CD4-positive, alpha-beta T cell (primary cell): ENCODE results near the gene CT45A9. TPM values are rescaled to one million over a fixed set of nuclear protein-coding genes. Genes with fewer than 3 reads are reported as not detected.
"Not testable (repeated sequence)": the region's sequence is repeated elsewhere in the genome, so short reads cannot be mapped to it uniquely, and the experiment has no call there.

ENCODE experiments used
- ATAC-seq: fragments of 200-7000 bp; cut with Tn5 transposase; one replicate; pipeline ENCODE4 v1.10.0; 2022; ENCODE audit warnings: mild to moderate bottlenecking; ENCODE audit not compliant: poor library complexity
- CTCF ChIA-PET: fragments of 350-600 bp; sonication (Branson Sonifier 250); formaldehyde crosslinking; loops from one replicate; lab custom pipeline; 2021; ENCODE audit warnings: antibody characterized with exemption, inconsistent platforms; lab: Charles Lee
- POLR2A ChIA-PET: fragments of 350-600 bp; sonication (Branson Sonifier 250); formaldehyde crosslinking; loops from one replicate; lab custom pipeline; 2021; ENCODE audit warnings: antibody characterized with exemption, inconsistent platforms; lab: Charles Lee
- DNase-seq, 14 experiments: peaks; one replicate each; pipeline ENCODE4 v3.0.0-alpha.2; 2013 to 2020; ENCODE audit warnings: mixed read lengths in 2 of 14
- H3K27ac ChIP-seq, 2 donors: one replicate each; pipeline versions ENCODE4 v1.5.1 to v1.7.0; 2013; ENCODE audit warnings: low read length in 2 of 2, low read depth in 1 of 2, mild to moderate bottlenecking in 1 of 2
- H3K27me3 ChIP-seq, 2 experiments: 1 replicate in 1 of 2; 2 replicates in 1 of 2; pipeline versions ENCODE4 v1.6.1 to v1.7.0; 2013; ENCODE audit warnings: low read length in 2 of 2, control low read depth in 1 of 2, mild to moderate bottlenecking in 1 of 2, moderate library complexity in 1 of 2; ENCODE audit not compliant: insufficient read depth in 2 of 2, control insufficient read depth in 1 of 2
- H3K36me3 ChIP-seq: one replicate; pipeline ENCODE4 v1.6.1; 2013; ENCODE audit warnings: low read length, control low read depth; ENCODE audit not compliant: insufficient read depth
- H3K4me1 ChIP-seq: one replicate; pipeline ENCODE4 v1.6.1; 2013; ENCODE audit warnings: low read length, control low read depth; ENCODE audit not compliant: insufficient read depth
- H3K4me3 ChIP-seq: one replicate; pipeline ENCODE4 v1.5.1; 2013; ENCODE audit warnings: mild to moderate bottlenecking, low read length, moderate library complexity
- H3K9me3 ChIP-seq, 2 experiments: 1 replicate in 1 of 2; 2 replicates in 1 of 2; pipeline versions ENCODE4 v1.6.1 to v1.7.0; 2013; ENCODE audit warnings: low read length in 2 of 2, mild to moderate bottlenecking in 2 of 2, control low read depth in 1 of 2, moderate library complexity in 1 of 2; ENCODE audit not compliant: control insufficient read depth in 1 of 2, insufficient read depth in 1 of 2
- H3K27ac Mint-ChIP-seq: one replicate; pipeline ENCODE4 v1.8.0; 2020; ENCODE audit warnings: mixed read lengths
- H3K27me3 Mint-ChIP-seq: one replicate; pipeline ENCODE4 v1.8.0; 2021; ENCODE audit warnings: mixed read lengths
- H3K36me3 Mint-ChIP-seq: one replicate; pipeline ENCODE4 v1.8.0; 2021; ENCODE audit warnings: low read depth, mixed read lengths
- H3K4me1 Mint-ChIP-seq: one replicate; pipeline ENCODE4 v1.8.0; 2021; ENCODE audit warnings: low read depth, mixed read lengths
- H3K4me3 Mint-ChIP-seq: one replicate; pipeline ENCODE4 v1.8.0; 2020; ENCODE audit warnings: mild to moderate bottlenecking, mixed read lengths
- H3K9me3 Mint-ChIP-seq: one replicate; pipeline ENCODE4 v1.8.0; 2020; ENCODE audit warnings: mixed read lengths
- intact Hi-C, 2 experiments: fragments of 100-400 bp; cut with DNase I in 1 of 2; cut with micrococcal nuclease in 1 of 2; formaldehyde crosslinking; loops; one replicate each; pipeline versions ENCODE4 v1.15.1 to v1.9.0; 2023 to 2025; cut with DNase I, micrococcal nuclease
- total RNA-seq, 174 experiments: library from RNA in 2 of 174; stranded (reverse) in 2 of 174; gene quantifications; one replicate each; pipeline ENCODE4 v1.2.3 and lab custom pipeline; 2021 to 2026

Gene CT45A9
- total RNA-seq, 2 experiments from 2014 or later = not detected

DNA sequence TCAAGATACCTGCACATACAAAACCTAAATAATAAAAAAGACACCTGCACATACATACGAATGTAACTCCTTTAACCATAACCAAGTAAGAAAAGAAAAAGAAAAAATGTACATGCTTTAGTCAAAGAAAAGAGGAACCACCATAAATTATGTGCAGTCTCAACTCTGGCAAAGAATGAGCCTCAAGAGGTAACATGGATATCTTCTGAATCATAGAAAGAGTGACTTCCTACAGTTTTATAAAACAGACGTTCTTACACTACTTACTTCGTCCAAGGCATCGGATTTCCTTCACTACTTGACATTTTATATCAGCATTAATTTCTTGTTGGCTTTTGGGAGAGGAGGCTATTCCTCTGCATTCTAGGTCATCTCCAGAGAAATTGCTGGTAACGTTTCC, 11.1 kb upstream of the CT45A9 start:
- POLR2A ChIA-PET, H3K4me3 ChIP-seq, H3K9me3 ChIP-seq, intact Hi-C loops, H3K27me3 Mint-ChIP-seq, H3K36me3 ChIP-seq, H3K4me1 ChIP-seq, H3K27me3 ChIP-seq, H3K9me3 Mint-ChIP-seq, H3K4me3 Mint-ChIP-seq, H3K4me1 Mint-ChIP-seq, H3K27ac ChIP-seq, H3K36me3 Mint-ChIP-seq, DNase-seq, H3K27ac Mint-ChIP-seq, CTCF ChIA-PET, ATAC-seq: not testable (repeated sequence)

DNA sequence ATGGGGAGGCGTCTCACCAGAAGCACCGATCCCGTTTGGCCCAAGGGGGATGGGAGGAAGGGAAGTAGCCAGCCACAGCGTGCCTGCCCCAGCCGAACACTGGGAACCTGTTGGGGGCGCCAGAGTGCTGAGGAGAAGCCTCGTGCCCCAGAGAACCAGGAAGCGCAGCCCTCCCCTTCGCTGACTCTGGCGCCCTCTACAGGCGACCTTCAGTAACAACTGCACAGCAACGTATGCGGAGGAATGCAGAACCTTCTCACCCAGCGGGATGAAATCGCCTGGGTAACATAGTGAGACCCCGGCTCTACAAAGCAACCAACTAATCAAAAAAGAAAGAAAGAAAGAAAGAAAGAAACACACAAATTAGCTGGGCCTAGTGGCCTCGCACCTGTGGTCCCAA, 17.2 kb downstream of the CT45A9 start, which contains the start of gene CT45A8:
TSS of gene CT45A8 (minus strand) at position 101 of the 400 bp plus-strand sequence. CDS start 3,755 bp downstream, outside the sequence.
- H3K36me3 ChIP-seq, H3K27ac ChIP-seq, H3K27me3 Mint-ChIP-seq, H3K4me1 Mint-ChIP-seq, H3K9me3 Mint-ChIP-seq, intact Hi-C loops, H3K36me3 Mint-ChIP-seq, H3K4me3 Mint-ChIP-seq, H3K27me3 ChIP-seq, H3K4me1 ChIP-seq, POLR2A ChIA-PET, H3K9me3 ChIP-seq, ATAC-seq, CTCF ChIA-PET, DNase-seq, H3K27ac Mint-ChIP-seq, H3K4me3 ChIP-seq: not testable (repeated sequence)

DNA sequence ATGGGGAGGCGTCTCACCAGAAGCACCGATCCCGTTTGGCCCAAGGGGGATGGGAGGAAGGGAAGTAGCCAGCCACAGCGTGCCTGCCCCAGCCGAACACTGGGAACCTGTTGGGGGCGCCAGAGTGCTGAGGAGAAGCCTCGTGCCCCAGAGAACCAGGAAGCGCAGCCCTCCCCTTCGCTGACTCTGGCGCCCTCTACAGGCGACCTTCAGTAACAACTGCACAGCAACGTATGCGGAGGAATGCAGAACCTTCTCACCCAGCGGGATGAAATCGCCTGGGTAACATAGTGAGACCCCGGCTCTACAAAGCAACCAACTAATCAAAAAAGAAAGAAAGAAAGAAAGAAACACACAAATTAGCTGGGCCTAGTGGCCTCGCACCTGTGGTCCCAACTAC, 34.4 kb downstream of the CT45A9 start, which contains the start of gene CT45A7:
TSS of gene CT45A7 (minus strand) at position 101 of the 400 bp plus-strand sequence. CDS start 3,747 bp downstream, outside the sequence.
- DNase-seq, POLR2A ChIA-PET: not testable (repeated sequence)

DNA sequence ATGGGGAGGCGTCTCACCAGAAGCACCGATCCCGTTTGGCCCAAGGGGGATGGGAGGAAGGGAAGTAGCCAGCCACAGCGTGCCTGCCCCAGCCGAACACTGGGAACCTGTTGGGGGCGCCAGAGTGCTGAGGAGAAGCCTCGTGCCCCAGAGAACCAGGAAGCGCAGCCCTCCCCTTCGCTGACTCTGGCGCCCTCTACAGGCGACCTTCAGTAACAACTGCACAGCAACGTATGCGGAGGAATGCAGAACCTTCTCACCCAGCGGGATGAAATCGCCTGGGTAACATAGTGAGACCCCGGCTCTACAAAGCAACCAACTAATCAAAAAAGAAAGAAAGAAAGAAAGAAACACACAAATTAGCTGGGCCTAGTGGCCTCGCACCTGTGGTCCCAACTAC, 51.7 kb downstream of the CT45A9 start, which contains the start of gene CT45A2:
TSS of gene CT45A2 (minus strand) at position 101 of the 400 bp plus-strand sequence. CDS start 3,747 bp downstream, outside the sequence.
- H3K27ac ChIP-seq, CTCF ChIA-PET: not testable (repeated sequence)

More for the DNA sequence above, 34.4 kb downstream of the CT45A9 start, which contains the start of gene CT45A7:
- H3K27me3 ChIP-seq, CTCF ChIA-PET, H3K4me3 Mint-ChIP-seq, H3K4me1 Mint-ChIP-seq, H3K4me1 ChIP-seq, H3K27ac ChIP-seq, H3K27me3 Mint-ChIP-seq, H3K9me3 Mint-ChIP-seq, H3K36me3 Mint-ChIP-seq, H3K36me3 ChIP-seq, intact Hi-C loops, H3K4me3 ChIP-seq, ATAC-seq, H3K27ac Mint-ChIP-seq, H3K9me3 ChIP-seq: not testable (repeated sequence)

More for the DNA sequence above, 51.7 kb downstream of the CT45A9 start, which contains the start of gene CT45A2:
- H3K36me3 ChIP-seq, H3K9me3 Mint-ChIP-seq, H3K27me3 Mint-ChIP-seq, H3K36me3 Mint-ChIP-seq, POLR2A ChIA-PET, H3K27me3 ChIP-seq, H3K9me3 ChIP-seq, H3K4me3 Mint-ChIP-seq, H3K4me3 ChIP-seq, H3K4me1 ChIP-seq, DNase-seq, H3K4me1 Mint-ChIP-seq, intact Hi-C loops, ATAC-seq, H3K27ac Mint-ChIP-seq: not testable (repeated sequence)

Other genes starting within 250 kb of the CT45A9 start
- not detected for gene CT45A1, start 158.2 kb downstream of the CT45A9 start, total RNA-seq
- not detected for gene CT45A3, start 103.6 kb downstream of the CT45A9 start, total RNA-seq
- not detected for gene CT45A5, start 86.3 kb downstream of the CT45A9 start, total RNA-seq
- gene CT45A6, start 69.0 kb downstream of the CT45A9 start, total RNA-seq = not detected
- gene CT45A2, start 51.8 kb downstream of the CT45A9 start, total RNA-seq = not detected
- gene CT45A7, start 34.5 kb downstream of the CT45A9 start, total RNA-seq = not detected
- gene CT45A8, start 17.3 kb downstream of the CT45A9 start, total RNA-seq = not detected
- not detected for gene CT45A10, start 21.6 kb upstream of the CT45A9 start, total RNA-seq
- not detected for gene SAGE1, start 21.9 kb upstream of the CT45A9 start, total RNA-seq
- 10 to 100 TPM; 36.4 to 37.0 TPM for gene MMGT1, start 102.2 kb upstream of the CT45A9 start, total RNA-seq
- gene SLC9A6, start 113.6 kb upstream of the CT45A9 start, total RNA-seq = 10 to 100 TPM; 17.8 to 20.0 TPM